ENCODE measurements around the gene CWF19L2.

DNA sequence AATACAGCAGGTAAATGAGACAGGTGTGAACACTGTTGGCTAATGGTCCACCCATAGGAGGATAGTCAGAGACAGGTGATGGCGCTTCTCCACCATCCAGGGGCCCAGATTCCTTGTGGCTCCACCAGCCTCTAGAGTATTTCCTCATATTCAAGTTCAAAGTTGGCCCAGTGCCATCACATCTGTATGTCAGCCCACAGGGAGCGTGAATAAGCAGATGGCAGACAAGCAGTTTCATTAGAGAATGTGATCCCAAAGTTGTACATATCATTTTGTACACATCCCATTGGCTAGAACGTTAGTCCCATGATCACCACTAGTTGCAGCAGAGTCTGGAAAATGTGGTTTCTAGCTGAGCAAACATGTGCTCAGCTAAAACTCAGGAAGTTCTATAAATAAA is 11.0 kb upstream of the CWF19L2 start:
- TF ChIP-seq, protein P1, sequence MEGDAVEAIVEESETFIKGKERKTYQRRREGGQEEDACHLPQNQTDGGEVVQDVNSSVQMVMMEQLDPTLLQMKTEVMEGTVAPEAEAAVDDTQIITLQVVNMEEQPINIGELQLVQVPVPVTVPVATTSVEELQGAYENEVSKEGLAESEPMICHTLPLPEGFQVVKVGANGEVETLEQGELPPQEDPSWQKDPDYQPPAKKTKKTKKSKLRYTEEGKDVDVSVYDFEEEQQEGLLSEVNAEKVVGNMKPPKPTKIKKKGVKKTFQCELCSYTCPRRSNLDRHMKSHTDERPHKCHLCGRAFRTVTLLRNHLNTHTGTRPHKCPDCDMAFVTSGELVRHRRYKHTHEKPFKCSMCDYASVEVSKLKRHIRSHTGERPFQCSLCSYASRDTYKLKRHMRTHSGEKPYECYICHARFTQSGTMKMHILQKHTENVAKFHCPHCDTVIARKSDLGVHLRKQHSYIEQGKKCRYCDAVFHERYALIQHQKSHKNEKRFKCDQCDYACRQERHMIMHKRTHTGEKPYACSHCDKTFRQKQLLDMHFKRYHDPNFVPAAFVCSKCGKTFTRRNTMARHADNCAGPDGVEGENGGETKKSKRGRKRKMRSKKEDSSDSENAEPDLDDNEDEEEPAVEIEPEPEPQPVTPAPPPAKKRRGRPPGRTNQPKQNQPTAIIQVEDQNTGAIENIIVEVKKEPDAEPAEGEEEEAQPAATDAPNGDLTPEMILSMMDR (IDR thresholded peaks at IDR 0.05) = no peak
- TF ChIP-seq POLR2A (IDR thresholded peaks at IDR 0.05) = no peak
- no peak for TF ChIP-seq POLR2AphosphoS5 (IDR thresholded peaks at IDR 0.05)

Data from breast epithelium (tissue), 3 donors.